Fibroblast of lung (primary cell): ENCODE data around the gene WASF3. TPM values are rescaled to one million over a fixed set of nuclear protein-coding genes. Genes with fewer than 3 reads are reported as not detected.

Experiments
- DNase-seq, 2 donors: peaks; one replicate each; pipeline versions ENCODE4 v3.0.0 to v3.0.0-alpha.2; 2010; ENCODE audit warnings: low read depth in 2 of 2
- H2AFZ ChIP-seq: 2 replicates; pipeline ENCODE4 v1.5.1; 2012; ENCODE audit warnings: low read length, control low read depth, inconsistent platforms
- H3K27ac ChIP-seq: 2 replicates; pipeline ENCODE4 v1.5.1; 2011; ENCODE audit warnings: low read length, control low read depth; ENCODE audit not compliant: insufficient read depth
- H3K27me3 ChIP-seq: 2 replicates; pipeline ENCODE4 v1.5.1; 2011; ENCODE audit warnings: mild to moderate bottlenecking, low read length; ENCODE audit not compliant: control insufficient read depth, insufficient read depth
- H3K36me3 ChIP-seq: 2 replicates; pipeline ENCODE4 v1.5.1; 2011; ENCODE audit warnings: low read length; ENCODE audit not compliant: control insufficient read depth, insufficient read depth
- H3K4me1 ChIP-seq: 2 replicates; pipeline ENCODE4 v1.5.1; 2011; ENCODE audit warnings: low read length; ENCODE audit not compliant: control insufficient read depth, insufficient read depth; ENCODE audit errors: extremely low read depth
- H3K4me2 ChIP-seq: 2 replicates; pipeline ENCODE4 v1.5.1; 2011; ENCODE audit warnings: low read length, control low read depth; ENCODE audit not compliant: insufficient read depth; ENCODE audit errors: extremely low read depth
- H3K4me3 ChIP-seq, 4 experiments: fragments of 200-600 bp in 1 of 4; sonication (generic) in 1 of 4; replicated peaks in 1 of 4; 2 replicates each; pipeline ENCODE4 v1.5.1; 2011 to 2016; ENCODE audit warnings: low read length in 4 of 4, low read depth in 3 of 4, mild to moderate bottlenecking in 3 of 4, control low read depth in 2 of 4, inconsistent platforms in 1 of 4, mixed read lengths in 1 of 4; ENCODE audit not compliant: insufficient read depth in 1 of 4; ENCODE audit errors: control extremely low read depth in 1 of 4
- H3K79me2 ChIP-seq: 2 replicates; pipeline ENCODE4 v1.5.1; 2012; ENCODE audit warnings: mild to moderate bottlenecking, low read length, inconsistent platforms; ENCODE audit not compliant: control insufficient read depth, insufficient read depth
- H3K9ac ChIP-seq: 2 replicates; pipeline ENCODE4 v1.5.1; 2011; ENCODE audit warnings: mild to moderate bottlenecking, low read length, control low read depth; ENCODE audit not compliant: insufficient read depth
- H3K9me3 ChIP-seq: 2 replicates; pipeline ENCODE4 v1.5.1; 2012; ENCODE audit warnings: low read depth, low read length; ENCODE audit not compliant: control insufficient read depth, insufficient read depth
- H4K20me1 ChIP-seq: 2 replicates; pipeline ENCODE4 v1.5.1; 2011; ENCODE audit warnings: low read length; ENCODE audit not compliant: control insufficient read depth, insufficient read depth; ENCODE audit errors: extremely low read depth
- EZH2 ChIP-seq: IDR thresholded peaks from 2 replicates; pipeline ENCODE4 v1.5.1; 2012; ENCODE audit warnings: low read length, control low read depth, mild to moderate bottlenecking; ENCODE audit errors: missing control alignments
- polyA plus RNA-seq, 2 donors: library from polyadenylated mRNA; depleted of rRNA in 1 of 2; stranded (reverse) in 1 of 2; unstranded in 1 of 2; fragments of >200 nt; gene quantifications; 2 replicates each; pipeline ENCODE4 v1.2.1, GENCODE V29; 2011 to 2012; ENCODE audit warnings: missing spikeins in 1 of 2
- total RNA-seq: library from RNA; depleted of rRNA; stranded (reverse); fragments of >200 nt; gene quantifications from 2 replicates; pipeline ENCODE4 v1.2.1, GENCODE V29; 2014
- TF ChIP-seq, protein P1 (sequence below), 2 donors: IDR thresholded peaks in 1 of 2; conservative IDR thresholded peaks in 1 of 2; 1 replicate in 1 of 2; 2 replicates in 1 of 2; pipeline ENCODE4 v1.5.1; 2011 to 2012; ENCODE audit warnings: low read length in 2 of 2, control low read depth in 1 of 2, inconsistent platforms in 1 of 2, low read depth in 1 of 2, mild to moderate bottlenecking in 1 of 2

WASF3 gene
- total and polyA plus RNA-seq, 2 donors (not counting 1 experiment from before 2014, with no cell fraction given): 18.2 to 19.5 TPM

DNA sequence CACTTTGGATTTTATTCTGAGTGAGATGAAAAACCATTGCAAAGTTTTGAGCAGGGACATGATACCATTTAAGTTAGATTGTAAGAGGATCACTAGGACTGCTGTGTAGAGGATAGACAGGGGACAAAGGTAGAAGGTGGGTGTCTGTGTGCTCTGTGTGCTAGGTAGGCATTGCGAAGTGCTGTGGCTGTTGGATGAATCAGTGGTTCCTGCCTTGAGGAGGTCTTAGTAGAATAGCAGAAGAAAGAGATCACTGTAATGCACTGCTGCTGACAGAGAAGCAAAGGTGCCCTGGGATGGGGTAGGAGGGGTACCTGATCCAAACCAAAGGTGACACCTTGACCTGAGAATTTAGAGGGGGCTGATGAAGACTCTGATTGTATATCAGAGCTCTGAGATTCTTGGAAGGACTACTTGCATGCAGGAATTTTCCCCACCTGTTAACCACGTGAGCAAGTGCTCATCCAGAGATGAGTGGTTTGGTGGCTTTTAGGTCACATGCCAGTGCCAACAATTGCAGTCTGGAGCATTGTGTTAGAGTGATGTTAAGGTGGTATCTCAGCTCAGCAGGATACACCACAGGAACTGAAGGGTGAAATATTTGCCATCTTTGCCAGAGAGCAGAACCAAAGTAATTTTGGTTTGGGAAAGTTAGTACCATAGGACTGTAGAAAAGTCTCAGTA lies 10.8 kb downstream of the WASF3 start:
- DNase-seq: no peak
- Histone ChIP-seq H3K36me3 (no peaks in the 10 kb centered on the region), H4K20me1 (no peaks in the 10 kb centered on the region), H3K9me3 (no peaks in the 10 kb centered on the region), H2AFZ (no peak overlapping the region), H3K27me3 (no peaks in the 10 kb centered on the region), H3K4me1 (no peaks in the 10 kb centered on the region), H3K79me2 (peaks cover 15% of the 10 kb centered on the region), H3K4me2 (no peak overlapping the region), H3K9ac (no peak overlapping the region), H3K4me3 (no peak overlapping the region), H3K27ac (no peak overlapping the region)
- TF ChIP-seq EZH2: no peak
- TF ChIP-seq, protein P1, sequence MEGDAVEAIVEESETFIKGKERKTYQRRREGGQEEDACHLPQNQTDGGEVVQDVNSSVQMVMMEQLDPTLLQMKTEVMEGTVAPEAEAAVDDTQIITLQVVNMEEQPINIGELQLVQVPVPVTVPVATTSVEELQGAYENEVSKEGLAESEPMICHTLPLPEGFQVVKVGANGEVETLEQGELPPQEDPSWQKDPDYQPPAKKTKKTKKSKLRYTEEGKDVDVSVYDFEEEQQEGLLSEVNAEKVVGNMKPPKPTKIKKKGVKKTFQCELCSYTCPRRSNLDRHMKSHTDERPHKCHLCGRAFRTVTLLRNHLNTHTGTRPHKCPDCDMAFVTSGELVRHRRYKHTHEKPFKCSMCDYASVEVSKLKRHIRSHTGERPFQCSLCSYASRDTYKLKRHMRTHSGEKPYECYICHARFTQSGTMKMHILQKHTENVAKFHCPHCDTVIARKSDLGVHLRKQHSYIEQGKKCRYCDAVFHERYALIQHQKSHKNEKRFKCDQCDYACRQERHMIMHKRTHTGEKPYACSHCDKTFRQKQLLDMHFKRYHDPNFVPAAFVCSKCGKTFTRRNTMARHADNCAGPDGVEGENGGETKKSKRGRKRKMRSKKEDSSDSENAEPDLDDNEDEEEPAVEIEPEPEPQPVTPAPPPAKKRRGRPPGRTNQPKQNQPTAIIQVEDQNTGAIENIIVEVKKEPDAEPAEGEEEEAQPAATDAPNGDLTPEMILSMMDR (conservative IDR thresholded peaks at IDR 0.05 in 1 of 2, IDR thresholded peaks at IDR 0.05 in 1 of 2; ENCODE audit: low read depth in 1 of 2, low read length in 2 of 2): no peak

DNA sequence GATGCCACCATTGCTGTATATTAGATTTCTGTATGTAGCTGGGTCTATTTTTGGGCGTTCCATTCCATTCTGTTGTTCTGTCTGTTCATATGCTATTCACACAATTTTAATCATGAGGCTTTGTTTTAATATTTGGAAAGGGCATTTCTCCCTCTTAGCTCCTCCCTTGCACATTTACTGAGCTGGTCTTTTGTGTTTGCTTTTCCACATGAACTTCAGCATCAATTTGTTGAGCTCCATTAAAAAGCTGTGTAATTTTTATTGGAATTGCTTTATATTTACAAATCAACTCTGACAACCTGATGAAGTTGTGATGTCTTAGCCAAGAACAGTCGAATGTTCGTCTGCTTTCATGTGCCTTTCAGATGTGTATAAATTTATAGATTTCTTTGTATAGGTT lies 14.0 kb downstream of the WASF3 start:
- TF ChIP-seq, protein P1 (conservative IDR thresholded peaks at IDR 0.05 in 1 of 2, IDR thresholded peaks at IDR 0.05 in 1 of 2; ENCODE audit: low read depth in 1 of 2, low read length in 2 of 2): no peak
- TF ChIP-seq EZH2: no peak
- no peak overlapping the region for H2AFZ ChIP-seq
- no peaks in the 10 kb centered on the region for H4K20me1 ChIP-seq
- H3K79me2 ChIP-seq: peaks cover 6% of the 10 kb centered on the region
- no peaks in the 10 kb centered on the region for H3K27me3 ChIP-seq
- no peaks in the 10 kb centered on the region for H3K4me1 ChIP-seq
- no peak overlapping the region for H3K9ac ChIP-seq
- no peak overlapping the region for H3K4me3 ChIP-seq
- no peaks in the 10 kb centered on the region for H3K9me3 ChIP-seq
- H3K4me2 ChIP-seq: no peak overlapping the region
- no peak for DNase-seq
- no peak overlapping the region for H3K27ac ChIP-seq
- H3K36me3 ChIP-seq: no peaks in the 10 kb centered on the region

GRCh38 chr13:26575244-26575643 lies 17.8 kb downstream of the WASF3 start:
- no peak overlapping the region for H3K4me2 ChIP-seq
- no peak for DNase-seq
- peaks cover 4% of the 10 kb centered on the region for H3K79me2 ChIP-seq
- no peaks in the 10 kb centered on the region for H4K20me1 ChIP-seq
- no peak overlapping the region for H3K27ac ChIP-seq
- no peak overlapping the region for H2AFZ ChIP-seq
- H3K27me3 ChIP-seq: no peaks in the 10 kb centered on the region
- no peaks in the 10 kb centered on the region for H3K36me3 ChIP-seq
- no peaks in the 10 kb centered on the region for H3K9me3 ChIP-seq
- H3K9ac ChIP-seq: no peak overlapping the region
- no peaks in the 10 kb centered on the region for H3K4me1 ChIP-seq
- H3K4me3 ChIP-seq: no peak overlapping the region
- TF ChIP-seq, protein P1 (conservative IDR thresholded peaks at IDR 0.05 in 1 of 2, IDR thresholded peaks at IDR 0.05 in 1 of 2; ENCODE audit: low read depth in 1 of 2, low read length in 2 of 2): no peak
- no peak for TF ChIP-seq EZH2
